SW480 (cell line): ENCODE data around the gene PSMD12.

Experiments used
- DNase-seq: peaks from one replicate; pipeline ENCODE4 v3.0.0-alpha.2; 2016; ENCODE audit warnings: low spot score

Gene PSMD12

DNA sequence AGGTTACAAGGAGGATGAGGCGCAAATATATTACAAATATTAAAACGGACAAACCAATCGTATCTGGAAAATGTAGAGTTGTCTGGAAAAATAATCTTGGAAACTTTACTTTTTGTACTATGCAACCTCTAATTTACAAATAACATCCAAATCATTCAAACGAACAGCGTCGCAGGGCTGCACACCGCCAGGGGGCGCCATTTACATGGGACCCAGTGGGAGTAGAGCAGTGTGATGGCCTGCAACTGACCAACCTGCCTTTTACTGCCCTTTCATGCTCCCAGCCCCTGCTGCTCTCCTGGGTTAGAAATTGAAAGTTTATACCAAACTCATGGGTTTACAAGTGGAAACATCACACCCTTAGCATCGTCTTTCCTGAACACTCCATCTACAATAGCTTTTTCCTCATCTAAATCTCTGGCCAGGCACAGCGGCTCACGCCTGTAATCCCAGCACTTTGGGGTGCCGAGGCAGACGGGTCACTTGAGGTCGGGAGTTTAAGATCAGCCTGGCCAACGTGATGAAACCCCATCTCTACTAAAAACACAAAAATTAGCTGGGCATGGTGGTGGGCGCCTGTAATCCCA lies 20.7 kb upstream of the PSMD12 start:
- DNase-seq, result peak; percentile 37

DNA sequence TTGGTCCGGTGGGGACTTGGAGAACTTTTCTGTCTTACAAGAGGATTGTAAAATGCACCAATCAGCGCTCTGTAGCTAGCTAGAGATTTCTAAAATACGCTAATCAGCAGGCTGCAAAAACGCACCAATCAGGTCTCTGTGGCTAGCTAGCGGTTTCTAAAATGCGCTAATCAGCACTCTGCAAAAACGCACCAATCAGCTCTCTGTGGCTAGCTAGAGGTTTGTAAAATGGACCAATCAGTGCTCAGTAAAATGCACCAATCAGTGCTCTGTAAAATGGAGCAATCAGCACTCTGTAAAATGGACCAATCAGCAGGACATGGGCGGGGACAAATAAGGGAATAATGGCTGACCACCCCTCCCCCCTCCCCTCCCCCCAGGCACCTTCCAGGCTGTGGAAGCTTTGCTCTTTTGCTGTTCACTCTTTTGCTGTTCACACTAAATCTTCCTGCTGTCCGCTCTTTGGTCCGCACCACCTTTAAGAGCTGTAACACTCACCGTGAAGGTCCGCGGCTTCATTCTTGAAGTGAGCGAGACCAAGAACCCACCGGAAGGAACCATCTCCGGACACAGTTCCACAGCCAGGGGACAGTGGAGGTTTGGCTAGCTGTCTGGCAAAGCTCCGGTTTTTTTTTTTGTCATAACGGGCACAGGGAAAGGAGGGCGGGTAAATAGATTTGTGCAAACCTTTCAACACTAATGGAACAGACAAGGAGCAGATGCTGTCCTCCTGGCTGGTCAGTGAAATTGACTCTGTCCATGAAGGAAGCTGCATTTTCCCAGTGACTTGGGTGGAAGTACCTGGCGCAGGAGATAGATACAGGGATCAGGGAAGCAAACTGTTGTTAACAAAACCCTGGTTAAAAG lies 19.0 kb upstream of the PSMD12 start:
- no peak for DNase-seq

DNA sequence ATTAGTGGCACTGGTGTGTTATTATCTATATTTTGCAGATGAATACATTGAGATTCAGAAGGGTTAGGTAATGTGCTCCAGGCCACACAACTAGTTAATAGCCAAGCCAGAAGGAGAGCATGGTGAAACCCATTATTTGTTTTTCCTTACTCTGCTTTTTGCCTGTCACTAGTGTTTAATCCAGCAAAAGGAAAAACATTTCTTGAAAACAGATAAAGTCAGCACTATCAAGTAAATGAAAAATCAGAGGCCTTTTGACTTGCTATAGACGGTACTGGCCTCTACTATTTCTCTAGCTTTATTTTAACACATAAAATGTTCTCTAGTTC lies 15.5 kb upstream of the PSMD12 start:
- DNase-seq, result no peak

DNA sequence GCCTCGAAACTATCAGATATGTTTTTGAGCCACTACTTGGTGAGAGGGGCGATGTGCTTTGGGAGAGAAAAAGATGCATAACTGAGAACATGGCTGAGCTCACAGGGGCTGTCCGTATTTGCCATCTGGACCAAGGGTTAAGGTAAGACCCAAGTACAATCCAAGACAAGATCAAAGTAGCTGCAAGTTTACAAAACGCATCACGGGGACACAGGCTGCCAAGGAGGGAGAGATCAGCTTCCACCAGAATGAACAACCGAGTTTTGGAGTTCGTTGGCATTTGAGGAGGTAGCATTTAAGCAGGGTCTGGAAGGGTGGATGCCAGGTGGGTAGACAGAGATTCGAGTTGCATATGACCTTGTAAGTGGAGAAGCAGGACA lies 12.9 kb upstream of the PSMD12 start:
- no peak for DNase-seq

DNA sequence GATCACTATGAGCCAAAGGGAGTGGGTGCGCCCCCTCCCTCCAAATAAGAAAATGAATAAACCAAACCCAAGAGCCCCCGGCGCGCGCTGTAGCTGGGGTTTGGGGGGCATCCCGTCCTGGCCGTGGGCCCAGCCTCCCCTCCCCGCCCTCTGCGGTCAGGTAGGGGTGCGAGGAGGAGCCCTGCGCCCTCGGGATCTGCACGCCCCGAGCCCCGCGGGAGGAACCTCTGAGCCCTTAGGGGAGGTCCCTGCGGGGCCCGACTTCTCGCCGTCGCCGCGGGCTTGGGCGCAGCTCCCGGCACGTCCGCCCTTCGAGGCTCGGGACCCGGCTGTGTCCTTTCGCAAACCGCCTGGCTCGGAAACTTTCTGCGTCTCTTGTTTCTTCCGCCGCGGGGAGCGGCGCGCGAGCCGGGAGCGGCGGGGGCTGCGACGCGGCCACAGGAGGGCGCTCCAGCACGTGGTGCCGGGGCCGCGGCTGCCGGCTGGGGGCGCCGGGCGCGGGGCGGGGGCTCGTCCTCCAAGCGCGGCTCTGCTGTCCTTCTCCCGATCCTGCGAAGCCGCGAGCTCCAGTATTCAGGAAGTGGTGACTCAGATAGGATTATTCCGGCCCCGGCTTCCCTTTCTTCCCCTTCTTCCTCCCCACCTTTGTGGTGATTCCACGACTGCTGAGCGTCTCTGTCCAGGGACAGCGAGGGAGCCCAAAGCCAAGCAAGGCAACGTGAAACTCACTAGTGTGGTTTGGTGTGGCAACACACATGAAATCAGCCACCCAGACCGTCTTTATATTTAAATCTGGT lies 12.3 kb upstream of the PSMD12 start:
- peak; percentile 87 for DNase-seq

DNA sequence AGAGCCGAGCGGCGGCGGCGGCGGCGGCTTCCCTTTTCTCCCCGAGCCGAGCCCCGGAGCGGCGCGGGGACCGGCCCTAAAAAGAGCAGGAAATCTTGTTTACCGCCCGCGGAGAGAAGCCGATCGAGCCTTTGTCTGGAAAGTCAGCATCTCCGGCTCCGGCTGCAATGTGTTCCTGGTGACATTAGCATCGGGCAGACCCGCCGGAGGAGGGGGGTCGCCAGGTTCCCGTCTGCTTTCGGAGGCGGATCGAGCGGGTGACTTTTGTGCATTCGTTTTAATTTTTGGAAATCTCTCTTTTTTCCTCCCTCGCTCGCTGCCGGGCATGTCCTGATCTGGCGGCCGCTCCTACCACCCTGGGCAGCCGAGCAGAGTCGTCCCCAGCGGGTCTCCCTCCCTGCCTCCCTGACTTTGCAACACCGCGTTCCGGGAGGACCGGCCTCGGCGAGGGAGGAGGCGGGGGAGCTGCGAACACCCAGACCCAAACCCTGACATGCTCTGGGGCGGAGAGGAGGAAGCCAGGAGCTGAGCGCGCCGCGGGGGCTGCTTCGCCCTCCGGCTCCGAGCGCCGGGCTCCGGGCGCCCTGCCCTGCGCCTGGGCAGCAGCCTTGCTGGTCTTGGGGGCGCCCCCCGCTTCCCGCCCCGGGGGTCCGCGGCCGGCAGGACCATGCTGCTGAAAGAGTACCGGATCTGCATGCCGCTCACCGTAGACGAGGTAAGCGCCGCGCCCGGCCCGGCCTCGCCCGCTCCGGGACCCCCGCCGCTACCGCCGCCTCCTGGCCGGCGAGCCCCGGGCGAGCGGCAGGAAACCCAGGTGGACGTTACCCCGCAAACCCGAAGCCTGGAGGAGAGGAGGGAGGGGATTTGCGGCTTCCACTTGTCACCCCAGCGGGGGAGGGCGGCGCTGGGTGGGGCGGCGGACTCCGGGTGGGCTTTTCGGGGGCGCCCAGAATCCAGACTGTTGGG lies 11.4 kb upstream of the PSMD12 start:
- peak; percentile 41 for DNase-seq

DNA sequence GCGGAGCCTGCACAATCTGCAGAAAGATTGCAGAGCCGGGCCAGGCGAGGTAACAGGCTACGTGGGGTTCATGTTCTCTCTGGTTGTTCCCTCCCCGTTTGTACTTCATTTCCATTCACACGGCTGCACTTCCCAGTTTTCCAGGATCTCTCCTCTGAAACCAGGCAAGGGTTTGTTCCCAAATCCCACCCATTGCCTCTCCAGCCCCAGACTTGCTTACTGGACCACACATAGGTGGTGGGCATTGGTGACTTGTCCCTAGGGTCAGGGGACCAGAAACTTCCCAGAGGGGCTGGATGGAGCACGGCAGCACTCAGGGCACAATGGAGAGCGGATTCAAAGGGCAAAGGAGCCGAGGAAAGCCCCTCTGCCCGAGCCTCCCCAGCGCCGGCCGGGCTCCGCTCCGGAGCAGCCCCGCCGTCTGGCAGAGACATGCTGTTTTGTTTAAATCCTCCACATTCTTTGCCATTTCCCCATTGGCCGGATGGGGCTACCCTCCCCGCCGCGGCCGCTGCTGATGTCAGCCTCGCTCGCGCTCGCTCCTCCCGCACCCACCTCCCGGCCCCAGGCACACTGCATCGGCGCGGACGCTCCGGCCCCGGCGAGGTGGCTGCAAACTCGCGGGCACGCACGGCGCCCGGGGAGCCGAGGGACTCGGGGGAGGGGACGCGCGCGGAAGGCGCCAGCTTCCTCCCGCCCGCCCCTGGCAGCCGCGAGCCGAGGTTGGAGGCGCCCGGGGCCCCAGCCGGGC lies 10.5 kb upstream of the PSMD12 start, which contains the start of gene PITPNC1:
TSS of gene PITPNC1 (plus strand) at position 545 of the 751 bp plus-strand sequence.
- DNase-seq, result peak; percentile 69

DNA sequence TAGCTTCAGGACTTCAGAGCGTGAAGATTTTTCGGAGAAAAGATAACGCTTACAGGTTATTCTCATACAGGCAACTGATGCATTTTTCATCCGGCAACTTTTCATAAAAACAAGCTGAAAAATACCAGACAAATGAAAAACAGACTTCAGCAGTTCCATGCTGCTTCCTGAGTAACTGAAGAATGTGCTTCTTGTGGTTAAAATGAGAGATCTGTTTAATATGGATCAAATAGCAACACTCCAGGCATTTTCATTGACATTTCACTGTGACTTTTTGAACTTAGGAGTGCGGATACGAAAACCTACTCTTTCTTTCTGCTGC lies 10.0 kb upstream of the PSMD12 start:
- DNase-seq, result no peak

DNA sequence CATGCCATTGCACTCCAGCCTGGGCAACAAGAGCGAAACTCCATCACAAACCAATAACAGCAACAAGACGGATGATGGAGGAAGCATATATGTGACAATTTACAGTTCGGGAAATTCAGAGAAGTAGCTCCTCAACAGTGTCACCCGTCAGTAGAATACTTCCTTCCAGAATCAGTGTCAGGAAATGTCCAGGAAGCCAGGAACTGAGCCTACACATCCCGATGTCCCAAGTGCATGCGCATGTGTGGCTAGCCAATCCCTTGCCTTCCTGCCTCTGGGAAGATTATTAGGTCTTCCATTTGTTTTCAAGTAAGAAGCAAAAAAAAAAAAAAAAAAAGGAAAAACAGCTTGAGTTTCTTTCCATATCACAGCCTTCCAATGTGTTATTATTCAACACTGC lies 9.3 kb upstream of the PSMD12 start:
- DNase-seq, result no peak

DNA sequence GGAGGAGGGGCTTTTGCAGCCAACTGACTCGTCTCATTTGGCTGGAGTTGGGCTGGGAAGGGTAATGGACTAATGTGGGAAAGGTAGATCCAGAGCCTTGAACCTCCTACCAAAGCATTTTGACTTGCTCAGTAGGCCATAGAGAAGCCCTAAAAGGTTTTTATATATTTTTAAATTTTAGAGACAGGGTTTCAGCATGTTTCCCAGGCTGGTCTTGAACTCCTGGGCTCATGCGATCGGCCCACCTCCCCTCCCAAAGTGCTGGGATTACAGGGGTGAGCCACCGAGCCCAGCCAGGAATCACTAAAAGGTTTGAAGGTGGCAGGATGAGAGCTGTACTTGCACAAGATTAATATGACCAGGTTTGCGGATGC lies 8.7 kb upstream of the PSMD12 start:
- no peak for DNase-seq

DNA sequence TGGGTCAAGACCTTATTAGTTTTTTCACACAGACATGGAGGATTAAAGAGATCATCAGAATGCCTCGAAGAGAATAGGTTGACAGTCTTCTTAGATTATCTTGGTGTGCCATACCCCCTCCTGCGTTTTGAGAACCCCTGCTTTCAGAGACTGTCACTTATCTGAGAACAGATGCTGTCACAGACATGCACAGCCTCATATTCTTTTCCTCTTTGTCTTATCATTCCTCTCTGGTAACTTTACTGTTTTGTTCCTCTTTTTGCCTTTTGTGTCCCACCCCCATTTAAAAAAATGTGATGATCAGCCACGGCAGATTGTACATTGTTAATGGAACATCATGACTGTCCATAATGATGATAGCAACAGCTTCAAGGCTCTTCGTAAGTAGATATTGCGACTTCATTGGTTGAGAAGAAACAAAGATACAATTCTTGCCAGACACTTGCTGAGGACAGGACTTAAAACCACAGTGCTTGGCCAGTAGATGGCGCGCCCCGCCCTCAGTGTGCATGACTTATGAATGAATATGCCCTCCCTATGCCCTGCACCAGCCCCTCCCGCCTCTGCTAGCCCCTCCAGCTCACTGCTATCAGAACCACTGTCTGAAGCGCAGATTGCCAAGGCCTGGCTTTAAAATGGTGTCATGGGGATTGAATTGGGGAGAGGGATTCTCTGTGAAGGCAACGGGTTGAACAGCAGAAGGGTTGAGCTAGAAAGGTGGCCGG lies 8.1 kb upstream of the PSMD12 start:
- DNase-seq, result peak; percentile 83

DNA sequence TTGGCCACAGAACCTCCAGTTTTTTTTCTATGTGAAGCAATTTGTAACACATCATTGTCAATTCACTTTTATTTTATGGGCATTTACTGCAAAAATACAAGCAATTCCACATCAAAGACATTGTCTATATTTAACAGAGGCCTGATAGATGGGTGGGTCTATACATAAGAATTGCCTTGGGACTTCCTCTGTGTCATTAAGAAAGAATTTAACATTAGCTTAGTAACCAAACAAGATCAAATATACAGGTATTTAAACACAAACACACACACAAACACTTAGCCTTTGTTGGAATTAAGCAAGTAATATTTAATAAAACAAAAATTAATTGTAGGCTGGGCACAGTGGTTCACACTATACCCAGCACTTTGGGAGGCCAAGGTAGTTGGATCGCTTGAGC lies 6.4 kb upstream of the PSMD12 start:
- peak; percentile 87 for DNase-seq

DNA sequence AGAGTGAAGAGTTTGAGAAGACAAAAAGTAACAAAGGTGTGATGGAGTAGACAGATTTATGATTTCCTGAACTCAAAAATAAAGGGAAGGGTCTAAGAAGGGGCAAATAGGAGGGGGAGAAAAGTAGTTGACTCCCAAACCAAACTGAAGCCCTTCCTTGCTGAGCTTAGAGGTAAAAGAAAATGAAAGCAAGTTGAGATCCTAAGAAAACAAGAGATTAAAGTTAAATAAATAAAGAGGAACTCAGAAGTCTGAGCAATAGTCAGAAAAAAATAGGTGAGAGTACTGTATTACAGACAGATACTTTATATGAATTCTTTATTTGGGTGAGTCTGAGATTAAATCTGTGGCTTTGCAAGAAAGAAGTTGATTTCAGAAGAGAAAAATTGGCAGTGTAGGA lies 3.3 kb upstream of the PSMD12 start:
- DNase-seq, result no peak

DNA sequence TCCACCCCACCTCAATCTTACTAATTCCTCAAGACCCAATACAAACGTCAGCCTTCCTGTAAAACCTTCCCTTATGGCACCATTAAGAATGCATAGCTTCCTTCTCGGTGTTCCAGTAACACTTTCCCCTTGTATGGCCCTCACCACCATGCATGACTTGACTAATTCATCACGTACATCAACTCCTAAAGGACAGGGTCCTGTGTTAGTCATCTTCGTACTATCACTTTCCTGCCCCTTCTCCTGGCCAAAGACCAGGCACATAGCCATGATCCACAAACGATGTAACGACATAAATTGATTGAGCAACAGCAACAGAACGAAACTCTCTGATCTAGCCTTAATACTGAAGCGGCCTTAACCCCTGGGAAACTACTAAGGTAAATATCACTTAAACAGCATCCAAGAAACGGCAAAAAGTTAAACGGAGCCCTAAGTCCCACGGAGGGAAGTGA lies 612 bp downstream of the PSMD12 start:
- DNase-seq, result peak; percentile 44

DNA sequence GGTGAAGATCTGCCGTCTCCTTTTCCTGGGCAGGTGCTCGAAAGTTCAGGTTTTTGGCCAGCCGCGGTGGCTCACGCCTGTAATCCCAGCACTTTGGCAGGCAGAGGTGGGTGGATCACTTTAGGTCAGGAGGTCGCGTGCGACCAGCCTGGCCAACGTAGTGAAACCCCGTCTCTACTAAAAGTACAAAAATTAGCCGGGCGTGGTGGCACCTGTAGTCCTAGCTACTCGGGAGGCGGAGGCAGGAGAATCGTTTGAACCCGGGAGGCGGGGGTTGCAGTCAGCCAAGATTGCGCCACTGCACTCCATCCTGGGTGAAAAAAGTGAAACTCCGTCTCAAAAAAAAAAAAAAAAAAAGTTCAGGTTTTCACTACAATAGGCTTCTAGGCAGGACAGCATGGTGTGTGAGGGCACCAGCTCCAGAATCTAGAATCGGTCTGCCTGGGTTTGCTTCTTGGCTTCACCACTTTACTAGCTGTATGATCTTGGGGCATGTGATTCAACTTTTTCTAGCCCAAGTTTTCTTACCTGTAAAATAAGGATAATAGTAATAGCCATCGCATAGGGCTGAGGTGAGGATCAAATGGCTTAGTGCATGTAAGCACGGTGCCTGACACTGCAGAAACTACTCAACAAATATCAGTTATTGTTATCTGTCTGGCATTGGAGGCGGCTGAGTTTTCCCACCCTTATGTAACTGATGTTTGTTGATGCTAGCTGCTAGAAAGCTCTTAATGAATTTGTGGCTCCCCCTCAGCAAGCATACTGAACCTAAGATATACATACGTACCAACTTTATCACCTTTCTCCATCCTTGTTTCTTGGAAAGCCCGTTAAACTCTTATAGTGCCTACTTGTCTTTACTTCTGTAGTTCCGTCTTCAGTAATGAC lies 1.3 kb downstream of the PSMD12 start:
- no peak for DNase-seq

DNA sequence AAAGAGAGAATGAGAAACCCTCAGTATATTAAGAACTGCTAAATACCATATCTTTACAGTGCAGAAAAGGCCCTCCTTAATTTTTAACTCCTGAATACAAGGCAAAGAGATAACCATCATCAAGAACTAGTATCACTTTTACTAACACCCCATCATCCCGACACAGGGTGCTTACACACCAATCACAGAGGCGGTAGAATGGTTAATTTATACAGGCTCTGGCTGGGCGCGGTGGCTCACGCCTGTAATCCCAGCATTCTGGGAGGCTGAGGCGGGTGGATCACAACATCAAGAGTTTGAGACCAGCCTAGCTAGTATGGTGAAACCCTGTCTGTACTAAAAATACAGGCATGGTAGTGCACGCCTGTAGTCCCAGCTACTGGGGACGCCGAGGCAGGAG lies 4.2 kb downstream of the PSMD12 start:
- DNase-seq, result no peak

DNA sequence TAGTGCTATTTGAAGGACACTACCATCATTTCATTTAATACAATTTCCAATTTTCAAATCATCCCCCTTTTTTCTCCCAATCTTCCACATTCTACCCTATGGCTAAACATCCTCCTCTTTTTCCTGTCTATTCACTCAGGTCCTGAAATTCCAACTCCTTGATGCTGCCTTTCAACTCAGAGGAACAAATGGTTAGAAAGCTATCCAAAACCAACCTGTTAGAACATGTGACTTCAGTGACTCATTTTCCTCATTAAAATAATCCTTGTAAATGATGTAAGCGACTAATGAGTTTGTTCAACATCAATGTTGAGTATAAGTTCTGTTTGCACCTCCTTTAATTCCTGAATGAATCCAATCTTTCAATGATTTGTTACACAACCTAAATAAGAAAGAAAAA lies 5.5 kb downstream of the PSMD12 start:
- DNase-seq, result no peak

DNA sequence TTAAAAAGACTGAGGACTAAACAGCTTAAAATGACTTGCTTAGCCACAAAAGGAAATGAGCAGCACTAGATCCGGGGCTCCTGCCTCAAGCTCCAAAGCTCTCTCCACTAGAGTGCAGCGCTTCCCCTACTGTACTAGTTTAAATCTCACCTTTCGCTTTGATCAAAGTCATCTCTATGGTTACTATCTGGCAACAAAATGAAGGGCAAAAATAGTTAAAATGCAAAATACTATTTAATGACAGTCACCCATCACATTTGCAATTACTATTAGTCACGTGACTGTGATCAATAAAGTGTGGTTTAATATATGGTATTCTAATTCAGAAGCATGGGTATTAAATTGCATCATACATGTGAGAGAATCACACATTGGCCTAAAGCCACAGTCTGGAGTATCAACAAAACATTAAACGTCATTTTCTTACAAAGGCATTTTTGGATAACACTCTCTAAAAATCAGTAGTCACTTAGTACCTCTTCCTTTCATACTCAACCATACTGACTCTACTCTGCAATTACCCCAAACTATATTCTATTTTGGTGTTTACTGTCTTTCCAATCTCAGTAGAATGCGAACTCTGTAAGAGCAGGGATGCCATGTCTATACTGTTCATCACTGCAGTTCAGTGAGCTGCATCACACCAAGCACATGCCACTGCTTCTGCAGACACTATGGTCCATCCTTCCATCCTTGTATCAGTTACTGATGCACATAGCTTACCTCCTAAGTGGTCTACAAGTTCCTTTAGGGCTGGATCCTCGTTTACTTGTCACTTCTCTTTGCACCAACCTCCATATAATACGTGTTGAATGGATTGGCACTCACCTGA lies 6.2 kb downstream of the PSMD12 start:
- DNase-seq, result peak; percentile 22

DNA sequence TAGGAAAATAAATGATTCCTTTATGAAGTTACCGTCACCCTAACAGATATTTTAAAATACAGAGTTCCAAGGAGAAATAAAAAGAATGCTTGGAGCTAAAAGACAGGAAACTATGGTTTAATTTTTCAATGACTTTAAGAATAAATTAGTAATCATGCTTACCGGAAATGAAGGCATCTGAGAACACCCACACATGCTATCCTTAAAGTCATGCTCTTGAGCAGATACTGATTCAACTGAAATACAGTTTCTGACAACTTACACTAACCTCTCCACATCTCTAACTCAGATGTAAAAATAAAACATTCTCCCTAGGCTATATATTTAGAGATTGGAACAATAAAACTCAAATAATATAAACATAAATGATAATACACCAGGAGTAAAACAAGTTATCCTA lies 7.8 kb downstream of the PSMD12 start:
- no peak for DNase-seq
